ENCODE results near the gene CHP2. TPM values are rescaled to one million over a fixed set of nuclear protein-coding genes. Genes with fewer than 3 reads are reported as not detected.

The CHP2 gene
- 0.17 and 1.0 TPM in 2 replicates for total RNA-seq (ENCODE audit: low replicate concordance)
- long read RNA-seq, transcript CHP2-201 (7 exons, 2,382 nt), result major isoform, 14 of 15 reads
- long read RNA-seq, partial matches to known transcripts, result 1 of 15 reads
- long read RNA-seq, other reads (novel, unspliced or antisense), result 0 of 15 reads

DNA sequence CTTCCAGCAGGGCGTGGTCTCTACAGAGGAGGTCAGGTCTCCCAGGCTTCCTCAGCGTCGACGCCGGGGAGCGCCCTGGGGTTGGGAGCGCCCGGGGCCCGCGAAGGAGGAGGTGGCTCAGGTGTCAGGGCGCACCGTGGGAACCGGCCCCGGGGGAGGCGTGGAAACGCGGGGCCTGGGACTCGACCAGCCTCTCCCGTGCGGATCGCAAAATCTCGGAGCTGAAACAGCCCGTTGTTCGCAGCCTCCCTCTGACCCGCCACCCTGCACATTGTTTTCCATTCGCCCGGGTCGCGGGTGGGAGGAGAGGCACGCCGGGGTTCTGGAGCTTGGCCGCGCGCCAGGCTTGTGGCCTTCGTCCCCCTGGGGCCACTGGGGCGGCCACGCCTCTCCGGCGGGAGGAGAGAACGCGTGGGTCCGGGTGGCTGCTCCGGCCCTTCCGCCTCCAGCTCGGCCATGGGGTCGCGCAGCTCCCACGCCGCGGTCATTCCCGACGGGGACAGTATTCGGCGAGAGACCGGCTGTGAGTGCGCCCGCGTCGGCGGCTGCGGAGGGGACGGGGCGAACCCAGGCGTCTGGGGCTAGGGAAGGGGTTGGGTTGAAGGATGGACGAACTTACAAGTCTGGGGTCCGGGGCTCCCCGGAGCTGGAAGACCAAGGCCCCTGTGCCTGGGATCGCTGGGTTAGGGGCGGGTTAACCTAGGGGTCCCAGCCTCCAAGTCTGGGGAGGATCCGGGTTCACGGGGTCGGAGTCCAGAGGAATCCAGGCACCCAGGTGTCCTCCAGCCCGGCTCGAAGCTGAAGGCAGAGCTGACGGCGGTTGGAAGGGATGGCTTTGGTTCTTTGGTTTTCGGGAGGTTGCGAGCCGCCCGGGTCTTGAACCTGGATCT lies at the start of gene CHP2:
Gene CHP2, plus strand, starts transcription at position 433 of the 890 bp plus-strand sequence. Its CDS starts 24 bp downstream, at position 457.
- DNase-seq (ENCODE audit: extremely low spot score, unreplicated experiment), result peak; percentile 64
- Mint-ChIP-seq H3K27ac (no peak within 1 kb of the TSS), H3K36me3 (no peaks in the 10 kb centered on the region), H3K4me3 (no peak within 1 kb of the TSS), H3K9me3 (no peaks in the 10 kb centered on the region), H3K27me3 (peaks cover 65% of the 10 kb centered on the region), H3K4me1 (ENCODE audit: unreplicated experiment) (no peaks in the 10 kb centered on the region)
- TF ChIP-seq, protein P1, sequence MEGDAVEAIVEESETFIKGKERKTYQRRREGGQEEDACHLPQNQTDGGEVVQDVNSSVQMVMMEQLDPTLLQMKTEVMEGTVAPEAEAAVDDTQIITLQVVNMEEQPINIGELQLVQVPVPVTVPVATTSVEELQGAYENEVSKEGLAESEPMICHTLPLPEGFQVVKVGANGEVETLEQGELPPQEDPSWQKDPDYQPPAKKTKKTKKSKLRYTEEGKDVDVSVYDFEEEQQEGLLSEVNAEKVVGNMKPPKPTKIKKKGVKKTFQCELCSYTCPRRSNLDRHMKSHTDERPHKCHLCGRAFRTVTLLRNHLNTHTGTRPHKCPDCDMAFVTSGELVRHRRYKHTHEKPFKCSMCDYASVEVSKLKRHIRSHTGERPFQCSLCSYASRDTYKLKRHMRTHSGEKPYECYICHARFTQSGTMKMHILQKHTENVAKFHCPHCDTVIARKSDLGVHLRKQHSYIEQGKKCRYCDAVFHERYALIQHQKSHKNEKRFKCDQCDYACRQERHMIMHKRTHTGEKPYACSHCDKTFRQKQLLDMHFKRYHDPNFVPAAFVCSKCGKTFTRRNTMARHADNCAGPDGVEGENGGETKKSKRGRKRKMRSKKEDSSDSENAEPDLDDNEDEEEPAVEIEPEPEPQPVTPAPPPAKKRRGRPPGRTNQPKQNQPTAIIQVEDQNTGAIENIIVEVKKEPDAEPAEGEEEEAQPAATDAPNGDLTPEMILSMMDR (conservative IDR thresholded peaks at IDR 0.05), result no peak

DNA sequence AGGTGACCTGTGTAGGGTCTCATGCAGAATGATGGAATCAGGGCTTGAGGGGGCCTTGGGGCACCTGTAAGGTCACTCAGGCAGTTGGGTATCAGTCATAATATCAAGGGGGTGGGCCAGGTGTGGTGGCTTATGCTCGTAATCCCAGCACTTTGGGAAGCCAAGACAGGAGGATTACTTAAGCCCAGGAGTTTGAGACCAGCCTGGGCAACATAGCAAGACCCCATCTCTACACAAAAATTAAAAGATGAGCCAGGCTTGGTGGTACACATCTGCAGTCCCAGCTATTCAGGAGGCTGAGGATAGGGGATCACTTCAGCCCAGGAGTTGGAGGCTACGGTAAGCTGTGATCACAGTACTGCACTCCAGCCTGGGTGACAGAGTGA lies 49.3 kb upstream of the CHP2 start:
- H3K27ac Mint-ChIP-seq, result no peak overlapping the region
- no peak for DNase-seq (ENCODE audit: extremely low spot score, unreplicated experiment)
- no peak overlapping the region for H3K4me3 Mint-ChIP-seq
- H3K27me3 Mint-ChIP-seq, result peaks cover 19% of the 10 kb centered on the region
- H3K36me3 Mint-ChIP-seq, result no peaks in the 10 kb centered on the region
- TF ChIP-seq, protein P1 (conservative IDR thresholded peaks at IDR 0.05), result no peak
- peaks cover 3% of the 10 kb centered on the region for H3K4me1 Mint-ChIP-seq (ENCODE audit: unreplicated experiment)
- H3K9me3 Mint-ChIP-seq, result peaks cover 9% of the 10 kb centered on the region

DNA sequence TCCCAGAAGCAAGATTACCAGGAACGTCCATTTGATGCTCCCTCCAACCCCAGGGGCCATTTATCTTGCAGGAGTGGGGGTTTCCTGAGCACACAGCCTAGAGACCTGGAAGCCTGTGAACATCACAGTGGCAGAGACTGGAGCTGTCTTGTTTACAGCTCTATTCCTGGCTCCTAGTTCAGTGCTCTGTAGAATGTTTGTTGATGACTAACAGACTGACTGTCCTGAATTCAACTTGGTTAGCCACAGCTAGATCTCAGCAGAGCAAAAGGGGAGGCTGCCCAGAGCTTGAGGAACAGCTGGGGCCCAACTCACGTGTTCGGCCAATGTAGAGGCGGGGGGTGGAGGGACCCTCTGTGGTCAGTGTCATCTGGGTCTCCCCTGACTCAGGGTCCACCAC lies 48.4 kb upstream of the CHP2 start:
- Mint-ChIP-seq H3K9me3 (peaks cover 9% of the 10 kb centered on the region), H3K27ac (no peak overlapping the region), H3K4me1 (ENCODE audit: unreplicated experiment) (no peaks in the 10 kb centered on the region), H3K36me3 (no peaks in the 10 kb centered on the region), H3K27me3 (peaks cover 26% of the 10 kb centered on the region), H3K4me3 (no peak overlapping the region)
- DNase-seq (ENCODE audit: extremely low spot score, unreplicated experiment), result no peak
- TF ChIP-seq, protein P1 (conservative IDR thresholded peaks at IDR 0.05), result no peak

DNA sequence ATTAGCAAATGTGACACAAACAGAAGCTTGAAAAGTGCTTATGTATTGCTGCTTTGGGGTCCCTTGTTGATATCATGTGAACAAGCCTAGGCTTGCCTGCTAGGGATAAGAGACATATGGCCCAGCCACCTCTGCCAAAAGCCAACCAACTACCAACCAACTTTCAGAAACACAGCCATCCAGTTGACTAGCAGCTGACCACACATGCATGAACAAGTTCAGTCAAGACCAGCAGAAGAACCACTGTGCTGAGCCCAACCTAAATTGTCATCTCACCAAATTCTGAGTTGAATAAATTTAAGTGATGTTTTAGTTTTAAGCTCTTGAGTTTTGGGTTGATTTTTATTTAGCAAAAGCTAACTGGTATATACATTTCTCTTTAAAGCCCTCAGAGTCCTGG lies 45.3 kb upstream of the CHP2 start:
- H3K4me1 Mint-ChIP-seq (ENCODE audit: unreplicated experiment), result no peaks in the 10 kb centered on the region
- H3K9me3 Mint-ChIP-seq, result no peaks in the 10 kb centered on the region
- no peak overlapping the region for H3K27ac Mint-ChIP-seq
- no peak for DNase-seq (ENCODE audit: extremely low spot score, unreplicated experiment)
- H3K27me3 Mint-ChIP-seq, result peaks cover 49% of the 10 kb centered on the region
- TF ChIP-seq, protein P1 (conservative IDR thresholded peaks at IDR 0.05), result no peak
- H3K4me3 Mint-ChIP-seq, result no peak overlapping the region
- no peaks in the 10 kb centered on the region for H3K36me3 Mint-ChIP-seq

DNA sequence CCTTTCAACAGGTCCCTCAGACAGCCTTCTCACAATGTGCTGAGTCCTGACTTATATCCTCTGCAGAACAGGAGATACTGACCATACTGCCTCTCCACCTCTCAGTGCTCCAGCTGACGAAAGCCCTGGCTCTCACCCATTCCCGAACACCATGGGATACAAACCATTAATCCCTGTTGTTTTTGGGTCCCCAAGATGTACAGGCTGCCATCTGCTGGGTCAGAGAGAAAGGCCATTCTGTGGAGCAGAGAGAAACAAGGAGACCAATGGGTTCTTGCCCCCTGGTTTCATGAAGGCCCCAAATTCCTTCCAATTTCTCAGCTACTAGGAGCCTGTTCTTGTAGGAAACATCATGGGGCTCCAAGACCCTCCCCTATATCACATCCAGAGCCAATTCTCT lies 44.8 kb upstream of the CHP2 start:
- Mint-ChIP-seq H3K4me3 (no peak overlapping the region), H3K9me3 (no peaks in the 10 kb centered on the region), H3K27me3 (peaks cover 53% of the 10 kb centered on the region), H3K4me1 (ENCODE audit: unreplicated experiment) (no peaks in the 10 kb centered on the region), H3K27ac (no peak overlapping the region), H3K36me3 (no peaks in the 10 kb centered on the region)
- no peak for DNase-seq (ENCODE audit: extremely low spot score, unreplicated experiment)
- TF ChIP-seq, protein P1 (conservative IDR thresholded peaks at IDR 0.05), result no peak

Measured in type B pancreatic cell (in vitro differentiated cells).